GM23248 (cell line): ENCODE results near the gene VPS54.

Experiments used
- EZH2 ChIP-seq: fragments of 200-600 bp; sonication (generic); IDR thresholded peaks from 2 replicates; pipeline ENCODE4 v1.6.1; 2018; ENCODE audit warnings: antibody characterized with exemption, mild to moderate bottlenecking; ENCODE audit not compliant: insufficient read depth, poor library complexity, severe bottlenecking
- EZH2phosphoT487 ChIP-seq: fragments of 200-600 bp; sonication (generic); IDR thresholded peaks from 2 replicates; pipeline ENCODE4 v1.6.1; 2018; ENCODE audit warnings: antibody characterized with exemption, moderate library complexity, mild to moderate bottlenecking, low read depth; ENCODE audit not compliant: insufficient read depth

DNA sequence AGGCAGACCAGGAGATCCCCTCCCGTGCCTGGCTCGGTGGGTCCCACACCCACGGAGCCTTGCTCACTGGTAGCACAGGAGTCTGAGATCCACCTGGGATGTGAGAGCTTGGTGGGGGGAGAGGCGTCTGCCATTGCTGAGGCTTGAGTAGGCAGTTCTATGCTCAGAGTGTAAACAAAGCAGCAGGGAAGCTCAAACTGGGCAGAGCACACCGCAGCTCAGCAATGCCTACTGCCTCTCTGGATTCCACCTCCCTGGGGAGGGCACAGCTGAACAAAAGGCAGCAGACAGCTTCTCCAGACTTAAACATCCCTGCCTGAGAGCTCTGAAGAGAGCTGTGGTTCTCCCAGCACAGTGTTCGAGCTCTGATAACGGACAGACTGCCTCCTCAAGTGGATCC, 92.4 kb downstream of the VPS54 start:
- TF ChIP-seq EZH2phosphoT487 (no peak), EZH2 (no peak)
